ENCODE data around the gene IFI6.
A peak's percentile ranks its signal among the peaks of the same experiment; 100 is the strongest.

Gene IFI6

GRCh38 chr1:27669876-27670275 is 2.1 kb downstream of the IFI6 start:
- DNase-seq, result no peak

- peak; percentile 35 for DNase-seq
Observed at GRCh38 chr1:27668808-27669723, 2.9 kb downstream of the IFI6 start.

- no peak for DNase-seq
Observed at GRCh38 chr1:27668121-27668807, 3.7 kb downstream of the IFI6 start.

GRCh38 chr1:27666791-27667254 is 5.2 kb downstream of the IFI6 start:
- DNase-seq, result no peak

- DNase-seq, result no peak
Observed at GRCh38 chr1:27666294-27666693, 5.7 kb downstream of the IFI6 start.

- no peak for DNase-seq
Observed at GRCh38 chr1:27665016-27665651, 6.9 kb downstream of the IFI6 start.

GRCh38 chr1:27664291-27664690 is 7.7 kb downstream of the IFI6 start:
- no peak for DNase-seq

- DNase-seq, result peak; percentile 86
Observed at GRCh38 chr1:27662707-27663393, 9.1 kb downstream of the IFI6 start.

- no peak for DNase-seq
Observed at GRCh38 chr1:27662261-27662660, 9.7 kb downstream of the IFI6 start.

GRCh38 chr1:27661412-27662075 is 10.4 kb downstream of the IFI6 start:
- DNase-seq, result no peak

GRCh38 chr1:27660300-27660835 is 11.6 kb downstream of the IFI6 start:
- no peak for DNase-seq

GRCh38 chr1:27659497-27660299 is 12.3 kb downstream of the IFI6 start:
- DNase-seq, result peak; percentile 82

GRCh38 chr1:27658951-27659496 is 13.0 kb downstream of the IFI6 start:
- DNase-seq, result peak; percentile 78

- DNase-seq, result peak; percentile 70
Observed at GRCh38 chr1:27656157-27656893, 15.7 kb downstream of the IFI6 start.

- no peak for DNase-seq
Observed at GRCh38 chr1:27655151-27655937, 16.6 kb downstream of the IFI6 start.

- peak; percentile 60 for DNase-seq
Observed at GRCh38 chr1:27652111-27652864, 19.7 kb downstream of the IFI6 start.

- peak; percentile 82 for DNase-seq
Observed at GRCh38 chr1:27650539-27651175, 21.3 kb downstream of the IFI6 start.

- no peak for DNase-seq
Observed at GRCh38 chr1:27650171-27650538, 21.8 kb downstream of the IFI6 start.
